DOHH2 (cell line): ENCODE data around the gene SPATS1.

Experiments
- EZH2phosphoT487 ChIP-seq: fragments of 200-600 bp; sonication (generic); IDR thresholded peaks from 2 replicates; pipeline ENCODE4 v1.6.1; 2017; ENCODE audit warnings: borderline replicate concordance, mild to moderate bottlenecking, antibody characterized with exemption, low read length, moderate library complexity, mixed read lengths
- TF ChIP-seq, protein P1 (sequence below): fragments of 200-600 bp; sonication (generic); IDR thresholded peaks from one replicate; pipeline ENCODE4 v1.5.1; 2014; ENCODE audit warnings: antibody characterized with exemption, mild to moderate bottlenecking, low read depth, low read length; ENCODE audit not compliant: poor library complexity, severe bottlenecking

- TF ChIP-seq, protein P1, sequence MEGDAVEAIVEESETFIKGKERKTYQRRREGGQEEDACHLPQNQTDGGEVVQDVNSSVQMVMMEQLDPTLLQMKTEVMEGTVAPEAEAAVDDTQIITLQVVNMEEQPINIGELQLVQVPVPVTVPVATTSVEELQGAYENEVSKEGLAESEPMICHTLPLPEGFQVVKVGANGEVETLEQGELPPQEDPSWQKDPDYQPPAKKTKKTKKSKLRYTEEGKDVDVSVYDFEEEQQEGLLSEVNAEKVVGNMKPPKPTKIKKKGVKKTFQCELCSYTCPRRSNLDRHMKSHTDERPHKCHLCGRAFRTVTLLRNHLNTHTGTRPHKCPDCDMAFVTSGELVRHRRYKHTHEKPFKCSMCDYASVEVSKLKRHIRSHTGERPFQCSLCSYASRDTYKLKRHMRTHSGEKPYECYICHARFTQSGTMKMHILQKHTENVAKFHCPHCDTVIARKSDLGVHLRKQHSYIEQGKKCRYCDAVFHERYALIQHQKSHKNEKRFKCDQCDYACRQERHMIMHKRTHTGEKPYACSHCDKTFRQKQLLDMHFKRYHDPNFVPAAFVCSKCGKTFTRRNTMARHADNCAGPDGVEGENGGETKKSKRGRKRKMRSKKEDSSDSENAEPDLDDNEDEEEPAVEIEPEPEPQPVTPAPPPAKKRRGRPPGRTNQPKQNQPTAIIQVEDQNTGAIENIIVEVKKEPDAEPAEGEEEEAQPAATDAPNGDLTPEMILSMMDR: no peak
- no peak for TF ChIP-seq EZH2phosphoT487
Measured at GRCh38 chr6:44311304-44311703, 31.1 kb upstream of the SPATS1 start.
